Thoracic aorta (tissue), 2 donors: Measurements from ENCODE around the gene USP9X. TPM values are rescaled to one million over a fixed set of nuclear protein-coding genes. Genes with fewer than 3 reads are reported as not detected.
A peak's percentile ranks its signal among the peaks of the same experiment; 100 is the strongest.

Experiments used
- ATAC-seq: fragments of 150-250 bp; one replicate; pipeline ENCODE4 v1.8.0; 2017; ENCODE audit warnings: low read depth; ENCODE audit not compliant: insufficient number of reproducible peaks, low FRiP score
- DNase-seq: peaks from one replicate; pipeline ENCODE4 v3.0.0-alpha.2; 2020; ENCODE audit warnings: low spot score
- H3K27ac ChIP-seq, 2 donors: fragments of 200-600 bp; sonication (generic); 1 replicate in 1 of 2; 2 replicates in 1 of 2; pipeline ENCODE4 v1.5.1; 2016; ENCODE audit warnings: mild to moderate bottlenecking in 2 of 2, moderate library complexity in 2 of 2
- H3K27me3 ChIP-seq: fragments of 200-600 bp; sonication (generic); replicated peaks from 2 replicates; pipeline ENCODE4 v1.6.0; 2016; ENCODE audit warnings: mild to moderate bottlenecking; ENCODE audit not compliant: insufficient read depth
- H3K36me3 ChIP-seq: fragments of 200-600 bp; sonication (generic); one replicate; pipeline ENCODE4 v1.5.1; 2016
- H3K4me1 ChIP-seq, 2 donors: fragments of 200-600 bp; sonication (generic); 1 replicate in 1 of 2; 2 replicates in 1 of 2; pipeline versions ENCODE4 v1.5.1 to v1.6.0; 2016; ENCODE audit warnings: low read depth in 2 of 2, mild to moderate bottlenecking in 1 of 2; ENCODE audit not compliant: control insufficient read depth in 1 of 2
- H3K4me3 ChIP-seq: fragments of 200-600 bp; sonication (generic); 2 replicates; pipeline ENCODE4 v1.5.1; 2016; ENCODE audit warnings: mild to moderate bottlenecking
- H3K9me3 ChIP-seq: fragments of 200-600 bp; sonication (generic); 2 replicates; pipeline ENCODE4 v1.5.1; 2016
- CTCF ChIP-seq: fragments of 200-600 bp; sonication (generic); IDR thresholded peaks from one replicate; pipeline ENCODE4 v1.5.1; 2019; ENCODE audit warnings: antibody characterized with exemption
- total RNA-seq, 2 donors: library from RNA; depleted of rRNA; stranded (reverse); fragments of >200 nt; gene quantifications; one replicate each; pipeline versions ENCODE4 v1.1.0 to v1.2.3, GENCODE V29; 2016

USP9X gene, protein sequence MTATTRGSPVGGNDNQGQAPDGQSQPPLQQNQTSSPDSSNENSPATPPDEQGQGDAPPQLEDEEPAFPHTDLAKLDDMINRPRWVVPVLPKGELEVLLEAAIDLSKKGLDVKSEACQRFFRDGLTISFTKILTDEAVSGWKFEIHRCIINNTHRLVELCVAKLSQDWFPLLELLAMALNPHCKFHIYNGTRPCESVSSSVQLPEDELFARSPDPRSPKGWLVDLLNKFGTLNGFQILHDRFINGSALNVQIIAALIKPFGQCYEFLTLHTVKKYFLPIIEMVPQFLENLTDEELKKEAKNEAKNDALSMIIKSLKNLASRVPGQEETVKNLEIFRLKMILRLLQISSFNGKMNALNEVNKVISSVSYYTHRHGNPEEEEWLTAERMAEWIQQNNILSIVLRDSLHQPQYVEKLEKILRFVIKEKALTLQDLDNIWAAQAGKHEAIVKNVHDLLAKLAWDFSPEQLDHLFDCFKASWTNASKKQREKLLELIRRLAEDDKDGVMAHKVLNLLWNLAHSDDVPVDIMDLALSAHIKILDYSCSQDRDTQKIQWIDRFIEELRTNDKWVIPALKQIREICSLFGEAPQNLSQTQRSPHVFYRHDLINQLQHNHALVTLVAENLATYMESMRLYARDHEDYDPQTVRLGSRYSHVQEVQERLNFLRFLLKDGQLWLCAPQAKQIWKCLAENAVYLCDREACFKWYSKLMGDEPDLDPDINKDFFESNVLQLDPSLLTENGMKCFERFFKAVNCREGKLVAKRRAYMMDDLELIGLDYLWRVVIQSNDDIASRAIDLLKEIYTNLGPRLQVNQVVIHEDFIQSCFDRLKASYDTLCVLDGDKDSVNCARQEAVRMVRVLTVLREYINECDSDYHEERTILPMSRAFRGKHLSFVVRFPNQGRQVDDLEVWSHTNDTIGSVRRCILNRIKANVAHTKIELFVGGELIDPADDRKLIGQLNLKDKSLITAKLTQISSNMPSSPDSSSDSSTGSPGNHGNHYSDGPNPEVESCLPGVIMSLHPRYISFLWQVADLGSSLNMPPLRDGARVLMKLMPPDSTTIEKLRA (N-terminal part only)
- total RNA-seq: 10 to 100 TPM; 81.4 to 87.8 TPM

GRCh38 chrX:41084893-41085511 is at the start of gene USP9X:
Gene USP9X, plus strand, starts transcription at chrX:41085445. Its CDS starts 38,184 bp downstream, at chrX:41123629.
- Histone ChIP-seq H3K27me3 (no peaks in the 10 kb centered on the region), H3K36me3 (no peaks in the 10 kb centered on the region), H3K27ac (peak within 1 kb of the TSS; percentile 96 to 98), H3K9me3 (no peaks in the 10 kb centered on the region), H3K4me1 (peaks cover 0 to 2% of the 10 kb centered on the region in 2 donors), H3K4me3 (peak within 1 kb of the TSS; percentile 81)
- DNase-seq (peak; percentile 63), ATAC-seq (peak; percentile 81)
- TF ChIP-seq CTCF: no peak

- H3K36me3 ChIP-seq: no peaks in the 10 kb centered on the region
- no peaks in the 10 kb centered on the region for H3K9me3 ChIP-seq
- no peak for TF ChIP-seq CTCF
- H3K4me1 ChIP-seq: no peaks in the 10 kb centered on the region
- H3K27me3 ChIP-seq: no peaks in the 10 kb centered on the region
- DNase-seq: no peak
- H3K4me3 ChIP-seq: no peak overlapping the region
- ATAC-seq: no peak
- no peak overlapping the region for H3K27ac ChIP-seq
These were observed 49.7 kb upstream of the USP9X start for GRCh38 chrX:41035582-41035981.

GRCh38 chrX:41036668-41037326 is 48.4 kb upstream of the USP9X start:
- H3K27me3 ChIP-seq: no peaks in the 10 kb centered on the region
- no peaks in the 10 kb centered on the region for H3K4me1 ChIP-seq
- no peaks in the 10 kb centered on the region for H3K36me3 ChIP-seq
- no peak overlapping the region for H3K27ac ChIP-seq
- no peaks in the 10 kb centered on the region for H3K9me3 ChIP-seq
- no peak overlapping the region for H3K4me3 ChIP-seq
- no peak for TF ChIP-seq CTCF
- no peak for DNase-seq
- no peak for ATAC-seq

- DNase-seq (no peak), ATAC-seq (no peak)
- H3K4me3 ChIP-seq: no peak overlapping the region
- no peak for TF ChIP-seq CTCF
- H3K4me1 ChIP-seq: no peaks in the 10 kb centered on the region
- H3K9me3 ChIP-seq: no peaks in the 10 kb centered on the region
- H3K27ac ChIP-seq: no peak overlapping the region
- no peaks in the 10 kb centered on the region for H3K36me3 ChIP-seq
- no peaks in the 10 kb centered on the region for H3K27me3 ChIP-seq
These were observed 42.0 kb upstream of the USP9X start for GRCh38 chrX:41043196-41043595.
